Mucosa of descending colon (tissue), 3 donors: ENCODE data around the gene TBC1D23. TPM values are rescaled to one million over a fixed set of nuclear protein-coding genes. Genes with fewer than 3 reads are reported as not detected.

Experiments
- ATAC-seq: fragments of 200-7000 bp; cut with Tn5 transposase; one replicate; pipeline ENCODE4 v1.9.1; 2020; ENCODE audit warnings: mild to moderate bottlenecking, moderate library complexity
- DNase-seq, 3 donors: peaks; one replicate each; pipeline ENCODE4 v3.0.0-alpha.2; 2020
- H3K36me3 ChIP-seq: fragments of 200-600 bp; one replicate; pipeline ENCODE4 v1.8.0; 2021; ENCODE audit warnings: low read depth, mild to moderate bottlenecking
- H3K4me1 ChIP-seq: fragments of 200-600 bp; one replicate; pipeline ENCODE4 v1.8.0; 2021; ENCODE audit warnings: low read depth, mild to moderate bottlenecking
- H3K4me3 ChIP-seq: fragments of 200-600 bp; one replicate; pipeline ENCODE4 v1.8.0; 2021; ENCODE audit warnings: mild to moderate bottlenecking
- H3K9me3 ChIP-seq: fragments of 200-600 bp; one replicate; pipeline ENCODE4 v1.8.0; 2021; ENCODE audit warnings: mild to moderate bottlenecking
- intact Hi-C, 2 donors: fragments of 100-400 bp; cut with DNase I in 1 of 2; cut with micrococcal nuclease in 1 of 2; formaldehyde crosslinking; loops; one replicate each; pipeline versions ENCODE4 v1.11.0 to v1.11.1; 2022; cut with DNase I, micrococcal nuclease
- total RNA-seq, 3 donors: library from RNA; stranded (reverse); fragmentation: NEBNext Ultra II Directional in 2 of 3; extraction: Animal tissue kit (Norgen Biotek cat#: 25700) in 2 of 3; gene quantifications; one replicate each; pipeline versions ENCODE4 v1.2.1 to v1.2.4, GENCODE V29; 2021 to 2023
- TF ChIP-seq, protein P1 (sequence below): fragments of 200-600 bp; IDR thresholded peaks from one replicate; pipeline ENCODE4 v1.8.0; 2022; ENCODE audit warnings: antibody characterized with exemption, mild to moderate bottlenecking
- donor health status: DM: no; HTN: no; CAD: no; lungs with moderate emphysema.
- donor health status: DM: no; HTN: no; CAD: no.
- donor health status: DM: no; HTN: yes; CAD: no.

Gene TBC1D23
- total RNA-seq, 3 donors from 2014 or later = 43.5 to 45.6 (median 44.0) TPM

DNA sequence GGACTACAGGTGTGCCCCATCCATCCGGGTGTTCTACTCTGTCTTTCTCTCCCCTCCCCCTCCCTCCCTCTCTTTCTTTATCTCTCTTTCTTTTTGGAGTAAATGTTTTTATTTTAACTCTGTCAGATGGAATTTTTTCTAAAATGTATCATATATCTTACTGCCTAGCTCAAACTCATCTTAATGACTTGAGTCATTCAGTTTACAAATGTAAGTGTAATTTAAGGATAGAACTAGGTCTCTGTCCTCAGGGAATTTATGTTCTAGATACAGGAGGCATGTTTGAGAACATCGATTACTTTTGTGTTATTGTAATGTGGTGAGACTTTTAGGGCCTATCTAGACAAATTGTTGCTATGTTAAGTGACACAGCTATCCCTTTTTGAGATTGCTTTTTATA lies 3.5 kb downstream of the TBC1D23 start:
- H3K4me3 ChIP-seq = no peak overlapping the region
- H3K9me3 ChIP-seq = no peaks in the 10 kb centered on the region
- no peaks in the 10 kb centered on the region for H3K36me3 ChIP-seq
- TF ChIP-seq, protein P1, sequence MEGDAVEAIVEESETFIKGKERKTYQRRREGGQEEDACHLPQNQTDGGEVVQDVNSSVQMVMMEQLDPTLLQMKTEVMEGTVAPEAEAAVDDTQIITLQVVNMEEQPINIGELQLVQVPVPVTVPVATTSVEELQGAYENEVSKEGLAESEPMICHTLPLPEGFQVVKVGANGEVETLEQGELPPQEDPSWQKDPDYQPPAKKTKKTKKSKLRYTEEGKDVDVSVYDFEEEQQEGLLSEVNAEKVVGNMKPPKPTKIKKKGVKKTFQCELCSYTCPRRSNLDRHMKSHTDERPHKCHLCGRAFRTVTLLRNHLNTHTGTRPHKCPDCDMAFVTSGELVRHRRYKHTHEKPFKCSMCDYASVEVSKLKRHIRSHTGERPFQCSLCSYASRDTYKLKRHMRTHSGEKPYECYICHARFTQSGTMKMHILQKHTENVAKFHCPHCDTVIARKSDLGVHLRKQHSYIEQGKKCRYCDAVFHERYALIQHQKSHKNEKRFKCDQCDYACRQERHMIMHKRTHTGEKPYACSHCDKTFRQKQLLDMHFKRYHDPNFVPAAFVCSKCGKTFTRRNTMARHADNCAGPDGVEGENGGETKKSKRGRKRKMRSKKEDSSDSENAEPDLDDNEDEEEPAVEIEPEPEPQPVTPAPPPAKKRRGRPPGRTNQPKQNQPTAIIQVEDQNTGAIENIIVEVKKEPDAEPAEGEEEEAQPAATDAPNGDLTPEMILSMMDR = no peak
- peaks cover 28% of the 10 kb centered on the region for H3K4me1 ChIP-seq
- ATAC-seq (no peak), DNase-seq (no peak)
- intact Hi-C loops = no loop called here

DNA sequence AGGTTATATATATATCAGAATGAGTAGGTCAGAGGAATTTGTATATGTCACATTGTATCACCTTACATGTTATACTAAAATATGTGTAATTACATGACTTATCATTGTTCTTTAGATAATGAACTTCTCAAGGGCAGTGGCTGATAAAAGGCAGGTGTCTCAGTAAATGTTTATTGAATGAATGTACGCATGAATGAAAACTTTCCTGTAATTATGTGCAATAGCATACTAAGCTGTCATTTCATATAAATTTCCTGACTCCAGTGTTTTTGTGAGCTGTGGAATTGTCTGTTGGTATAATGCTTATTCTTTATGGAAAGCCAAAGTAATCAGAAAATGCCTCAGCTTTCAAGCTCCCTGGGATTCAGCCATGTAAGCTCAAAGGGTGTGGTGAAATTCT lies 4.2 kb downstream of the TBC1D23 start:
- DNase-seq = no peak
- H3K9me3 ChIP-seq = no peaks in the 10 kb centered on the region
- H3K4me3 ChIP-seq = no peak overlapping the region
- peaks cover 28% of the 10 kb centered on the region for H3K4me1 ChIP-seq
- no peaks in the 10 kb centered on the region for H3K36me3 ChIP-seq
- intact Hi-C loops = no loop called here
- no peak for ATAC-seq
- TF ChIP-seq, protein P1 = no peak

DNA sequence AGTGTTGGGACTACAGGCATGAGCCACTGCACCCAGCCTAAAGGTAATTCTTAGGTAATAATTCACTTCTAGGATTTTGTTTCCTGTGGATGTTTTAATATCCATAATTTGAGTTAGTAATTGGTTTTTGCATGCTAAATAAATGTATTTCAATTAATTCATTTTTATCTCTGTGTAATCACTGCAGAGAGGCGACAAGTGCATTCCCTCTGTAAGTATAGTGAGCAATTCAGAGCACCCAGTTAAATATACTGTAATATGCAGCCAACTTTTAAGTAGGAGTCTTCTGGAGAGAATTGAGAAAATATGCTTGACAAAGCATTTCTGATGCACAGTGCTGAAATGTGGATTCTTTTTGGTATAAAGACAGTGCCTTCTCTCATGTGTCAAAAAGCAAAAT lies 5.7 kb downstream of the TBC1D23 start:
- Histone ChIP-seq H3K9me3 (no peaks in the 10 kb centered on the region), H3K4me3 (no peak overlapping the region), H3K36me3 (no peaks in the 10 kb centered on the region), H3K4me1 (peaks cover 27% of the 10 kb centered on the region)
- TF ChIP-seq, protein P1 = no peak
- DNase-seq (no peak), ATAC-seq (no peak)
- intact Hi-C loops = no loop called here

DNA sequence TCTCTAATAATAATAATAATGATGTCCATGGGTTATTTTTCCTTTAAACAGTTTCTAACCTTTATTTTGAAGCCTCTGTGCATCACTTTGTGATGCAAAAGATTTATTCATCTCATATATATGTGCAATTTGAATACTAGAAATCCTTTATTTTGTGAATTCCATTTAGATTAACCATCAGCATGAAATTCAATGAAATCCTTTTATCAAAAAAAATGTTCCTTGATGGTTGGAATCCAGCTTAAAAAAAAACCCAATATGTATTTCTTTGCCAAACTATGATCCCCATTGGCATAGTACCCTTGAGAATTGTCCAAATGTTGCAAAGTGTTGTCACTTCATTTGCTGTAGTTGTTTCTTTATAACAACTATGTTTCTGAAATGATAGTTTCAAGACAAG lies 7.4 kb downstream of the TBC1D23 start:
- DNase-seq (no peak), ATAC-seq (no peak)
- Histone ChIP-seq H3K4me3 (no peak overlapping the region), H3K36me3 (no peaks in the 10 kb centered on the region), H3K4me1 (peaks cover 13% of the 10 kb centered on the region), H3K9me3 (no peaks in the 10 kb centered on the region)
- TF ChIP-seq, protein P1 = no peak
- intact Hi-C loops = no loop called here

DNA sequence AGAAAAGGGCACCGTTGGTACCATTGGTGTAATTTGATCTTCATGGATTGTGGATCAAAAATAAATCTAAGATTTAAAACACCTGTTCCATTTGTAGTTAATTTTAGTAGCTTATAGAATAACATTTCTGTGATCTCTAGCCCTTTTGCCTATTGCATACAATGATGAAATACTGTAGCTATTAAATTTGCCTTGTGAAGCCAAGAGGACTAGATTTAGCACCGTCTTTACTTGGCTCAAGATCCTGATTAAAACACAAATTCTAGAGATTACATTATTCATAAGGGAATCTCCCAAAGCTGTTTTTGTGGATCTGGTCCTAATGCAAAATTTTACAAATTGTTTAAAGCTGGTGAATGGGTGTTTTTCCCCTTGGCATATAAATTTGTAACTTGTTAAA lies 8.2 kb downstream of the TBC1D23 start:
- Histone ChIP-seq H3K4me1 (peaks cover 7% of the 10 kb centered on the region), H3K36me3 (no peaks in the 10 kb centered on the region), H3K4me3 (no peak overlapping the region), H3K9me3 (no peaks in the 10 kb centered on the region)
- intact Hi-C loops = no loop called here
- TF ChIP-seq, protein P1 = no peak
- DNase-seq = no peak
- ATAC-seq = no peak
